HG02678 (cell line): ENCODE results near the gene PPM1L.
A peak's percentile ranks its signal among the peaks of the same experiment; 100 is the strongest.

Experiments used
- ATAC-seq: cut with Tn5 transposase; IDR thresholded peaks from one replicate; pipeline ENCODE4 v1.9.1; 2021; ENCODE audit warnings: mild to moderate bottlenecking, moderate library complexity; ENCODE audit not compliant: unreplicated experiment

Gene PPM1L

DNA sequence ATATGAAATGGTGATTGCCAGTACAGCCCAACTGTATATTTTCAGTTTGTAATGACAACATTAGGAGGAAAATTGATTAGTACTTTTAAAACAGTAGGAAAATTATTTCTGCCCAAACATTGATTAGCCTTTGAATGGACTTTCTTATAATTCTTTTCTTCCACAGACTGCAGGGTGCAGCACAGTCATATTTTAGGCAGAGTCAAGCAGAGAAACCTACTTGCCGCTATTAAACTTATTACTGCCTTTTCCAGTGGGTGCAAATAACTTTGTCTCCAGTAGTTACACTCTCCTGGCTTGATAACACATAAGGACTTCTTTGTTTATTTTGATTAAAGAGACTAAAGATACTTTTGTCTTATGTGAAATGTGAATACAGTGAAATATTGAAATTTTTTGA, 85.4 kb downstream of the PPM1L start:
- no peak for ATAC-seq

DNA sequence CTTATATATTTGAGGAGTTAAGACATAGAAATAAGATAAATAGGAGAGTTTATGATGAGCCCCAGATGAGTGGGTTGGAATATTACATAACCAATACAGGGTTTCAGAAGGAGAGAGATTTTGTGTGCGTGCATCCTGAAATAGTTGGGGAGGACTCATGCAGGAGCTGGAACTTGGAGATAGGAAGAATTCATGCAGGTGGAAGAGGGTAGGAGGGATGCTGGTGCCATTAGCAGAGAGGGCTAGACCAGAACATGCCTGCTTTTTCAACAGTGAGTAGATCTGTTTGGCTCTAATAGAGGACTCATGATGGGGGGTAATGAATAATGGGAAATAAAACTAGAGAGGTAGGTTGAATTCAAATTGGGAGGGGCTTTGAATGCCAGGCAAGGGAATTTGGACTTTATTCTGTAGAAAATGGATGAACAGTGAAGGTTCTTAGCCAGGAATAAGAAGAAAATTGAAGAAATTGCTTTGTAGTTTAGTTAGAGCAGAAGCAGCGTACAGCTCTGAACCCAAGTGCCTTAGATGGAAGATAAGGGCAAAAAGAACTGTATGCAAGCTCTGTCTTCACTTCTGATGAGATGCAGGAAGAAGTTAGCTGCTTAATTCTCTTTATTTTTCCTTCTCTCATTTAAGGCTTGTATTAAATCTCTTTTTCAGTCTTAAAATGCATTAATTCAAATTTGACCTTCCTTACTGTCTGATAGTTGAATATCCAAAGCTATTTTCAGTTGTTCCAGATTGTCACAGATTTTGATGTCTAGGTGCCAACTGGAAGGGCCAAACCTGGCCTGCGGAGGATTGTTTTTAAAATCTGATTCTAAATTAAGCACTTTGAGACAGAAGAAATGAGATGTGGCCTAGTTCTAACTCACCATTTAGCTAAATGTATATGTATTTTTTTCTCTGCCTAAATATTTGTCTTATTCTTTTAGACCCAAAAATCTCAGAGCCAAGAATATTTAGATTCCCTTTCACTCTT, 86.3 kb downstream of the PPM1L start:
- ATAC-seq, result no peak

DNA sequence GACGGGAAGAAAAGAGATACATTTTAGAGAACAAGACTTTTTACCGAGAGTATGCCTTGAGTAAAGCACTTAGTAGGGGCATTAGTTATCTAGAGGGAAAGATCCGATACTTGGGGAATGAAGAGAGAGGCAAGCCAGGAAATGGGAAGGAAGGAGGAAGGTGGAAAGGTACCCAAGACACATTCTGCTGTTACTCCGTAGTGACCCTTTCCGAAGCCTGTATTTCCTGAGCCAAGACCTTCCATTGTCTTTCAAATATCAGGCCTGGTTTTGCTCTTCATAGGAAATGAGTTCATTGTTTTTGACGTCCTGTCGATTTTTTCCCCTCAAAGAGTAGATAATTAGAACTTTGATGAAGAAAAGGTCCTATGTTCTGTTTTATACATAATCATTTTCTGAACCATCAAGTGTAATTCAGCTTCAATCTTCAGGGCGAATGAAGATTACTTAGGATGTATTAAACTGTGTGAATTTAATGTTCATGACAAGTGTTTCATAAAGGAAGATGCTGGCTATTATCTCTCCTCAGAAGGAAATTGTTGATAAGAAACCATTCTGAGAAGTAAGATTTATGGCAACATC, 95.7 kb downstream of the PPM1L start:
- ATAC-seq, result no peak

DNA sequence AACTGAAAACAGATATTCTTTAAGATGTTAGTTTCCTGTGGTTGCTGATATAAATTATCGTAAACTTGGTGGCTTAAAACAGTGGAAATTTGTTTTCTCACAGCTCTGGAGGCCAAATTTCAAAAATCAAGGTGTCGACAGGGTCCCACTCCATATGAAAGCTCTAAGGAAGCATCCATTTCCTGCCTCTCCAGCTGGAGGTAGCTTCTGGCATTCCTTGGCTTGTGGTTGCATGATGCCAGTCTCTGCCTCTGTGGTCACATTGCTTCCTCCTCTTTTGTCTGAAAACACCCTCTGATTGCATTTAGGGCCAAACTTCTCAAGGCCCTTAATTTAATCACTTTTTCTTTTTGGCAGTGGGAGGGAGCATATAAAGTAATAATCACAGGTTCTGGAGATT, 96.8 kb downstream of the PPM1L start:
- ATAC-seq, result no peak

DNA sequence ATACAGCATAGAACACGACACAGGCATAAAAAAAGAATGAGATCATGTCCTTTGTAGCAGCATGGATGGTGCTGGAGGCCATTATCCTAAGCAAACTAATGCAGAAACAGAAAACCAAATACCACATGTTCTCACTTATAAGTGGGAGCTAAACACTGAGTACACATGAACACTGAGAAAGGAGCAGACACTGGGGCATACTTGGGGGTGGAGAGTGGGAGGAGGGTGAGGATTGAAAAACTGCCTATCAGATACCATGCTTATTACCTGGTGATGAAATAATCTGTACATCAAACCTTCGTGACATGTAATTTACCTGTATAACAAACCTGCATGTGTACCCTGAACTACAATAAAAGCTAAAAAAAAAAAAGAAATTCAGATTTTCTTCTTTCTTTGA, 100.4 kb downstream of the PPM1L start:
- ATAC-seq, result no peak

DNA sequence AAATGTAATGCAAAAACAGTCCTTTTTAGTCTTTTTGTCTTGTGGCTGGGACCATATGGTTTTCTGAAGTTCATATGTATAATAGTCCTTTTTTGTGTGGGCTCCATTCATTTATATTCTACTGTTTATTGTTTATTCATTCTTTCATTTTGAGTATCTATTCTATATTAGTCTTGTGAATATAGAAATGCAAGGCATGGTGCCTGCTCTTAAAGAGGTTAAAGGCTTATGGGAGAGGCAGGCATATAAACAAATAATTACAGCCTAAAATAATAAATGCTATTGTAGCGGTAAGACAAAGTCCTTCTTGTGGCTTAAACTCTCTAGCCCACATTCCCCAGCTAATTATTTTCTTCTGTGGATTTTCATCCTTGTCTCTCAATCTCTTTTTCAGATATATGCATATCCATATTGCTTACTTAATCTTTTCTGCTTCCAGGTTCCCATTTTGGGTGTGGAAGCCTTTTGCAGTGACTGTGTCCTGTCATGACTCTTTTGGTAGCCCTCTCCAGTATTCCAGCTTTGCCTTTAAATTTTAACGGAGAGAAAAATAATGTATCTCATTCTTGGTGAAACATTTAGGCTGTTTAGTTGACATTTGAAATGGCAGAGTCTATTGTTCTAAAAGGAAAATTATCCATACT, 101.6 kb downstream of the PPM1L start:
- ATAC-seq, result no peak

DNA sequence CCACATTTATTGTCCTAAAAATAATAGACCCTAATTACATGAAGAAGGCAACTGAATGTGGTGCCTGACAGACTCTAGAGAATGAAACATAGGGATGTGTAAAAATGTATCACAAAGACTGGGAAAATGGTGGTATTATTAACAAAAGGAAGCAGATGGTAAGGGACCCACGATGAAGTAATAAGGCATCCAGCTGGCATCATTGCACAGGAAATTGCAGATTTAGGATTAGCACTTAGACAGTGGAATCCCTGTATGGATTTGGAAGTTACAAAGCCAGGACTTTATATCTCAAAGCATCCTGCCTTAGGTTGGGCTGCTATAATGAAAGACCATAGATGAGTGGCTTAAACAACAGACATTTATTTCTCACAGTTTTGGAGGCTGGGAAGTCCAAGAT, 104.3 kb downstream of the PPM1L start:
- ATAC-seq, result no peak

DNA sequence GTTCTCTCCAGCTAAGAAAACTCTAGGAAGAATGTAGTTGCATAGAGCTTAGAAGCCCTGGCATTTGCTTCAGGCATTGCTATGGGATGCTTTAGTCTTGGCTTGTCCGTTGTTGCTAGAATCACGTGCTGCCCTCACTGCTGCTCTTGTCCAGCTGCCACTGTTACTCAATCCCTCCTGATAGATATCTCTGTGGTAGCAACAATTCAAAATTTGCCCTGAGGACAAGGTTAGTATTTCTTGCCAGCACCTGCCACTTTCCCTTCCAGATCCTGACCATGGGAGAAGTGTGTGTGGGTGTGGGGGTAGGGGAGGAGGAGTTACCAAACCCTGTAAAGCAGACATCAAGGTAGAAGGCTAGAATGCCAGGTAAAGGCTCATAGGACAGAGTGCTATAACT, 113.8 kb downstream of the PPM1L start:
- no peak for ATAC-seq

DNA sequence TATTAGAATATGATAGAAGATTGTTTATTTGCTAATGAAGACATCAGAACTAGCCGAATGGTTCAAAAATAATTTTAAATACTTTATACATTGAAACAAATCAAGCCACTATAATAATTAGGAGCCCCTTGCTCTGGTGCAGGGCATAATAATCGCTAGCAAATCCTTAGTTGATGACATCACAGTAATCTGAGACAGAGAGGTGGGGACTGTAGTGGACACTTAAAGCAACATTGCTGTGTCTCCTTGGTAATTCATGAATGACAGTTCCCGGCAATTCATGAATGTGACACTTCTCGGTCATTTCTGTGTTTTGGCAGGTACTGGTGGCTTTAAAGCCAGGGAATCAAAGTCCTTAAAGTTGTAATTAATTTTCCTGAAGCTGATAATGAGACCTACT, 114.3 kb downstream of the PPM1L start:
- ATAC-seq, result no peak

DNA sequence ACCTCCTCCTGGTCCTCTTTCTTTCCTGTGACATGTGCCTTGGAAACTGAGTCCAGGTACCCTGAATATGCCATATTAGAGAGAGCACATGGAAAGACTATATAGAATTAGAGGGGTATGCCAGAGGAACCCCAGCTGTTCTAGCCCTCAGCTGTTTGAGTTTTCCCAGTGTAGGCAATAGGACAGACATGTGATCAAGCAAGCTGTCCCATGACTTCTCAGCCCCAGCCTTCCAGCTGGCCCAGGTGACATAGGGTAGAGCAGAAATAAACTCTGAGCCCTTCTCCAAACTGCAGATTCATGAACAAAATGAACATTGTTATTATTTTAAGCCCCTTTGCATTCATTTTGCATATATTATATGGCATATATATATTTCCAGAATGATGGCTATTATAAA, 118.7 kb downstream of the PPM1L start:
- no peak for ATAC-seq

DNA sequence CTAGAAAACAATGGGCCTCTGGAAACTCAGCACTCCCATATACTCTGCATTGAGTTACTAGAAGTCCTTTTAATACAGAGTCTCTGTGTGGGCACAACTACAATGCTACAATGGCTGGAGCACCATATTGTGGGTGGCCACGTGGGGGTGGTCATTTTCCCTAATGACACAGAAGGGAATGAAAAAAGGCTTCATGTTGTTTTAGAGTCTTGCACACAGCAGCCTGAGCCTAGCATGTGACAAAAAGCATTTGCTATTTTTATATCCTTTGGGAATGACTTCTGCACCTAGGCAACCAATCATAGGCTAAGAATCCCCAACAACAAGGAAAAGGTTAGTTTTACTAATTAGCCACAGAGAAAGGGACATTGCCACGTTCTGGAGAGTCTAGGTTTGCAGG, 120.6 kb downstream of the PPM1L start:
- ATAC-seq, result no peak

DNA sequence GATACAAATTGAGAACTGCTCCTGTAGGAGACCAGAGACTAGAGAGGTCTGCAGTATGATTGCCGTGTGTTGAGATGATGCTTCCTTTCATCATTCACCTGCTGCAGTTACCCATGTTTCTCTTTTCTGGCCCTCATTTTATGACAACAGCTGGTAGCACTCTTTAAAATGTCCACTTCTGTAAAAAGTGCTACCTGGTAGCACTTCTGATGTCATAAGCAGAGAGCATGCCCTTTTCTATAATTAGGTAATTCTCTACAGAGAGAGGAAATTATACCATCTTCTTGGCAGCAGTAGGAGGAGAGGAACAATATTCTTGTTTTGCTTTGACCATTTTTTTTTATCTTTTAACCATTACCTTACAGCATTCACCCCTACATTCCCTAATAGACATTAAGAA, 123.8 kb downstream of the PPM1L start:
- ATAC-seq, result no peak

DNA sequence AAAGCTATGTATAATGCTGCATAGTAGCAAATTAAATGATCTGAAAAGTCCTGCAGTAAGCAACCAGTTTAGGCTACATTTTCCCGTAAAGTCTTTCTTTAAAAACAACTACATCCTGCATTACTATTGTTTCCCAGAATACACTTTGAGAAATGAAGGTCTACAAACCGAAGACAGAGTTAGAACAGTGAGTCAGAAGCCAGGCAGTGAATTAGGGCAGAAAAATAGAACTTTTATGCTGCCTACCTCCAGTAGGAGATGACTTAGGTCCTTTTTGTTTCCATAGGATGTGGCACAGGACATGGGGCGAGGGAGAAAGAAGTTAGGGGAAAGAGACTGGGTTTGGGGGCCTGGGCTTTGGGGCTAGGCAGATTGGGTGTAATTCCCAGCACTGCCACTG, 127.3 kb downstream of the PPM1L start:
- no peak for ATAC-seq

DNA sequence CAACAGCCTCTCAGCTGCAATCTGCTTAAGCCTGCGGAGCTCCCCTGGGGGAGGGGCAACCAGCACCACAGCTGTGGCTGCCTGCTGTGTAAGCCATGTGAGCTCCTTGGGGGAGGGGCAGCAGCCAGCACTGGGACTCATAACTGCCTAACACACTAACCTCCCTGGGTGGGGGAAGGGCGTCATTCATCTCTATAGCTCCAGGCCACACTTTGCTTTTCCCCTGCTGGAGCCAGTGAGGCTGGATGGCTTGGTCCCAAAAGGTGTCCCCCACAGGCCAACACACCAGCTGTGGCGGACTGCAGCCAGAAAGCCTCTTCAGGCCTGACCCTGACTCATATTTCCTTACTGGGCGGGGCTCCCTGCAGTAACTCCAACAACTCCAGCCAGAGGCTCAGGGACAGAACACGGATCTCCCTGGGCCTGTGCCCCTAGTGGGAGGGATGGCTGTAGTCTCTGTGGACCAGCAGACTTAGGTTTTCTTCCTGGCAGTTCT, 129.8 kb downstream of the PPM1L start:
- peak; percentile 35 for ATAC-seq

DNA sequence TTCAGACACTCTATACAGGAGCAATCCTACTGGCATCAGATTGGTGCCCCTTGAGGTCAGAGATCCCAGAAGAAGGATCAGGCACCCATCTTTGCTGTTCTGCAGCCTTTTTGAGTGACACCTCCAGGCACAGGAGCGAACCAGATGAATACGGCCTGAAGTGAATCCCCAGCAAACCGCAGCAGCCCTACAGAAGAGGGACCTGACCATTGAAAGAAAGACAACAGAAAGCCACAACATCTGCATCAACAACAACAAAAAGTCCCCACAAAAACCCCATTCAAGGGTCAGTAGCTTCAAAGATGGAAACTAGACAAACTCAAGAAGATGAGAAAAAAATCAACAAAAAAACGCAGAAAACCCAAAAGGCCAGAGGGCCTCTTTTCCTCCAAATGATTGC, 130.4 kb downstream of the PPM1L start:
- ATAC-seq, result peak; percentile 85

DNA sequence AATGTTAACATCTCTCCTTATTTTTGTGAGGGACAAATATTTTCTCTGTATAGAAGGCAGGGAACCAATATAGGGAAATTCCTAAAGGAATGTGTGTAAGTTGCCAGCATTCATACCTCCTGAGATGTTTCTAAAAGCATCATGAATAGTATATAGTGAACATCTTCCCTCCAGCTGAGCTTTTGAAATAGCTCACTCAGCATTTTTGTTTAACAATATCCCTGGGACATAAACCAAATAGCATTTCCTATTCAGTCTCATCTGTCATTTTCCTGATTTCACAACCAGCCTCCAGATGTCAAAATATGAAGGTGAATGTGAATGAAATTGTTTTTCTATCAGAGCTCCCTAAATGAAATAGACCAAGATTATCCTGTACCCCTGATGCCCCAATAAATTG, 137.2 kb downstream of the PPM1L start:
- no peak for ATAC-seq

DNA sequence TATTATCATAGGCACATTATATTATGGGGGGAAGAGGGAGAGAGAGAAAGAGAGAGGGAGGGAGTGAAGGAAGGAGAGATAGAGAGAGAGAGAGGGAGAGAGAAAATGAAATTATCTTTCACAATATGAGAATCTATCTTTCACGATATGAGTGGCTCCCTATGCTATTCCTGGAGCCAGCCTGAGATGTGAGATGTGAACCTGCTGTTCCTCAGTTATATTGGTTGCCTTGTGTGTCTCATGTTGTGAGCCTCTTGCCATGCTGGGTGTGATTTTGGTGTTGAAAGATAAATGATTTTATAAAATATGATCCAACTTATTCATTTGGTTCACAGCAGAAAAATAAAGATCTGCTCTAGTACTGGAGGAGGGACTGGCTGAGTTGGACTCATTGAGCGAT, 148.7 kb downstream of the PPM1L start:
- no peak for ATAC-seq

DNA sequence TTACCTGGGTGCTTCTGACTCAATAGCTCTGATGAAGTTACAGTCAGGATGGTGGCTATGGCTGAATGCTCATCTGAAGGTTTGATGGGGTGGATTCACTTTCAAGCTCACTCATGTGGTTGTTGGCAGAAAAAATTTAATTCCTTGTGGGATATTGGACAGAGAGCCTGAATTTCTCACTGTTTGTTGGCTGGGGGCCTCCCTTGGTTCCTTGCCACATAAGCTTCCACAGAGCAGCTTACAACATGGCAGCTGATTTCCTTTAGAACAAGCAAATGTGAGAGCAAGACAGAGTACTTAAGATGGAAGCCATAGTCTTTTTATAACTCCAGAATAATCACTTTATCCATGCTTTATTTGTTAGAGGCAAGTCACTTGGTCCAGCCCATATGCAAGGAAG, 150.6 kb downstream of the PPM1L start:
- no peak for ATAC-seq

DNA sequence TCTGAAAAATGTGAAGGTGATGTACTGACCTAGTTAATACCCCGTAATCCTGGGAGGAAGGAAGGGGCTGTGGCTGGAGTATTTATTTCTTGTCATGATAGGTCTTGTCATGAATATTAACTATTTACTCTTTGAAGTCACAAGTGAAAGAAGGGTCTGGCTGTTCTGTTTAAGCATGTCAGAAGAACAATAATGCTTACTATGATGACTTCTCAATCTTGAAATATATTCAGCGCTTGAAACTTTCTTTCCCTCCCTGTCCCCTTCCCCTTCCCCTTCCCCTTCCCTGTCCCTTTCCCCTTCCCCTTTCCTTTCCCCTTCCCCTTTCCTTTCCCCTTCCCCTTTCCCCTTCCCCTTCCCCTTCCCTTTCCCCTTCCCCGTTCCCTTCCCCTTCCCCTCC, 153.9 kb downstream of the PPM1L start:
- no peak for ATAC-seq

DNA sequence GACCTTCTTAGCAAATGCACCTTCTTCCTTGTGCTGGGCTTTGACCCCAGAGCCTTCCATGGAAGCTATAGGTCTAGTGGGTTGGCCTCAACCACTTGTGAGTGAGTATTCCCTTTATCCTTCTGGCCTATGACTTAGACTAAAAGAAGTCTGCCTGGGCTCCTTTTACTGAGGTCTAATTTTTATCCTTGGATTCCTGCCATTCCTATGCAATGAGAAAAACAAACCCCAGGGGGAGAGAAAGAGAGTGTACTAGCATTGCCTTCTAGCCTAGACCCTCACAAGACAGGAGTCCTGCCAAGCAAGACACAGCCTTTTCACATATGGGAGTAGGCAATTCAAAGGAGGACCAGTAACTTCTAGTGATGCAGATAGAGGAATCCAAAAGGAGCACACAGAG, 155.4 kb downstream of the PPM1L start:
- no peak for ATAC-seq

DNA sequence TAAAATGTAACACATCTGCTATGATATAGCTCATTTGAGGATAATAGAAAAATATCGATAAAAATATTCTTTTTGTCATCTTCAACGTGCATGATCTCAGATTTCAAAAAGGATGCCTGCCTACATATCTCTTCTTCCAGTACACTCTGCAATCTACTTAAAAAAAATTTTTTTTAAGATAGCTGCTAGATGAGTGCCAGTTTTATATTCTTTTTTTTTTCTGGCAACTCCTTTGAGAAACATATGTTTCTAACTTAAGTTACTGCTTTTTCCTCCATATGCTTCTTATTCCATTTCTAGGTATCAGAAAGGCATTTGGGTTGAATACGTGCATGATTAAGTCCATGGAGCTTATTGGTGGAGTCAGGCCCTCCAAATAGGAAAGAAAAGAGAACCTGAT, 160.4 kb downstream of the PPM1L start:
- ATAC-seq, result no peak

DNA sequence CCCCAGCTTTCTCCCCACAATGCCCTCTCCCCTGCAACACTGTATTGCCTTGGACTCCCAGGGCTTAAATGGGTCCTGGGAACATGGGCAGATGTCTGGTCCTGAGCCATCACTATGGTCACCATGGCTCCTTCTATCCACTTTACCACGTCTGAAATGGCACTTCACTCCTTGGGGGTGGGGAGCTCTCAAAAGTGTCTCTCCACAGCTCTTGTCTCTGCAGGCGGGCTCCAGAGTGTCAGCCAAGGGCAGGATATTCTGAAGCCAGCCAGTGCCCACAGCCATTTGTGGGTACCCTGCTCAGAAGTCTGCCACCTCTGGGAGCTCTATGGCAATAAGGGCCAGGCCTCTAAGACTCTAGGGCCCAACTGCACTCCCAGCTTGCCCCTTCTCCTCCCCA, 163.9 kb downstream of the PPM1L start:
- ATAC-seq, result no peak
